HG02981 (cell line): ENCODE results near the gene ANO8.

Source experiments
- ATAC-seq: cut with Tn5 transposase; IDR thresholded peaks from one replicate; pipeline ENCODE4 v1.9.1; 2021; ENCODE audit warnings: mild to moderate bottlenecking, moderate library complexity; ENCODE audit not compliant: unreplicated experiment

Gene ANO8

GRCh38 chr19:17329366-17330261 lies 5.0 kb downstream of the ANO8 start:
- ATAC-seq, result no peak

- no peak for ATAC-seq
Observed at GRCh38 chr19:17328517-17329365, 5.9 kb downstream of the ANO8 start.

GRCh38 chr19:17327654-17328516 lies 6.8 kb downstream of the ANO8 start:
- no peak for ATAC-seq

- no peak for ATAC-seq
Observed at GRCh38 chr19:17327068-17327653, 7.5 kb downstream of the ANO8 start.

- ATAC-seq, result no peak
Observed at GRCh38 chr19:17326595-17326966, 8.1 kb downstream of the ANO8 start.

GRCh38 chr19:17325881-17326594 lies 8.6 kb downstream of the ANO8 start:
- ATAC-seq, result no peak

- ATAC-seq, result no peak
Observed at GRCh38 chr19:17325133-17325532, 9.5 kb downstream of the ANO8 start.

GRCh38 chr19:17324357-17325114 lies 10.1 kb downstream of the ANO8 start:
- no peak for ATAC-seq

GRCh38 chr19:17323964-17324332 lies 10.7 kb downstream of the ANO8 start:
- ATAC-seq, result no peak

- no peak for ATAC-seq
Observed at GRCh38 chr19:17323300-17323963, 11.2 kb downstream of the ANO8 start.

- ATAC-seq, result no peak
Observed at GRCh38 chr19:17322854-17323253, 11.8 kb downstream of the ANO8 start.

- no peak for ATAC-seq
Observed at GRCh38 chr19:17321655-17322489, 12.8 kb downstream of the ANO8 start.

- no peak for ATAC-seq
Observed at GRCh38 chr19:17320435-17320834, 14.2 kb downstream of the ANO8 start.

GRCh38 chr19:17319473-17320238 lies 15.0 kb downstream of the ANO8 start:
- ATAC-seq, result no peak

- no peak for ATAC-seq
Observed at GRCh38 chr19:17318966-17319365, 15.7 kb downstream of the ANO8 start.

GRCh38 chr19:17314007-17314593 lies 20.6 kb downstream of the ANO8 start:
- ATAC-seq, result no peak
